Measurements from ENCODE around the gene RBM18.

RBM18 gene

GRCh38 chr9:122220673-122221182 lies 43.9 kb downstream of the RBM18 start:
- no peak for DNase-seq

GRCh38 chr9:122219856-122220672 lies 44.6 kb downstream of the RBM18 start:
- DNase-seq, result no peak

GRCh38 chr9:122218935-122219855 lies 45.4 kb downstream of the RBM18 start:
- no peak for DNase-seq

- no peak for DNase-seq
Measured at GRCh38 chr9:122218071-122218934, 46.3 kb downstream of the RBM18 start.

GRCh38 chr9:122217640-122218039 lies 47.0 kb downstream of the RBM18 start:
- DNase-seq, result no peak

- no peak for DNase-seq
Measured at GRCh38 chr9:122216798-122217418, 47.7 kb downstream of the RBM18 start.

- DNase-seq, result no peak
Measured at GRCh38 chr9:122216138-122216797, 48.4 kb downstream of the RBM18 start.

- DNase-seq, result no peak
Measured at GRCh38 chr9:122215663-122216062, 49.0 kb downstream of the RBM18 start.

GRCh38 chr9:122214507-122214906 lies 50.1 kb downstream of the RBM18 start:
- DNase-seq, result no peak

GRCh38 chr9:122213589-122214413 lies 50.8 kb downstream of the RBM18 start:
- peak; percentile 79 for DNase-seq

- no peak for DNase-seq
Measured at GRCh38 chr9:122213102-122213588, 51.5 kb downstream of the RBM18 start.

GRCh38 chr9:122212473-122213004 lies 52.1 kb downstream of the RBM18 start:
- no peak for DNase-seq

- no peak for DNase-seq
Measured at GRCh38 chr9:122209451-122209850, 55.2 kb downstream of the RBM18 start.

GRCh38 chr9:122207096-122207495 lies 57.5 kb downstream of the RBM18 start:
- no peak for DNase-seq

GRCh38 chr9:122206118-122207046 lies 58.3 kb downstream of the RBM18 start:
- no peak for DNase-seq

- no peak for DNase-seq
Measured at GRCh38 chr9:122205176-122205575, 59.5 kb downstream of the RBM18 start.

- DNase-seq, result no peak
Measured at GRCh38 chr9:122204491-122204890, 60.1 kb downstream of the RBM18 start.

- no peak for DNase-seq
Measured at GRCh38 chr9:122204055-122204454, 60.6 kb downstream of the RBM18 start.

GRCh38 chr9:122202111-122202510 lies 62.5 kb downstream of the RBM18 start:
- DNase-seq, result peak; percentile 15
